ENCODE measurements around the gene IGFL3.
"Not testable (repeated sequence)": the region's sequence is repeated elsewhere in the genome, so short reads cannot be mapped to it uniquely, and the experiment has no call there.

Gene IGFL3

GRCh38 chr19:46118136-46118535 lies 6.4 kb downstream of the IGFL3 start:
- DNase-seq = no peak

GRCh38 chr19:46116121-46116520 lies 8.4 kb downstream of the IGFL3 start:
- DNase-seq = no peak

- DNase-seq = no peak
Measured at GRCh38 chr19:46115396-46116106, 8.9 kb downstream of the IGFL3 start.

GRCh38 chr19:46113726-46114125 lies 10.8 kb downstream of the IGFL3 start:
- DNase-seq = no peak

GRCh38 chr19:46112527-46112926 lies 12.0 kb downstream of the IGFL3 start:
- no peak for DNase-seq

GRCh38 chr19:46111376-46111775 lies 13.1 kb downstream of the IGFL3 start:
- no peak for DNase-seq

- DNase-seq = no peak
Measured at GRCh38 chr19:46109876-46110275, 14.6 kb downstream of the IGFL3 start.

- no peak for DNase-seq
Measured at GRCh38 chr19:46107371-46107770, 17.1 kb downstream of the IGFL3 start.

- not testable (repeated sequence) for DNase-seq
Measured at GRCh38 chr19:46102333-46102732, 22.2 kb downstream of the IGFL3 start.

- DNase-seq = no peak
Measured at GRCh38 chr19:46101293-46101692, 23.2 kb downstream of the IGFL3 start.

GRCh38 chr19:46100344-46100743 lies 24.1 kb downstream of the IGFL3 start:
- no peak for DNase-seq

- DNase-seq = no peak
Measured at GRCh38 chr19:46090444-46090843, 34.0 kb downstream of the IGFL3 start.

- DNase-seq = no peak
Measured at GRCh38 chr19:46089432-46089831, 35.1 kb downstream of the IGFL3 start.

- no peak for DNase-seq
Measured at GRCh38 chr19:46088101-46088500, 36.4 kb downstream of the IGFL3 start.

- no peak for DNase-seq
Measured at GRCh38 chr19:46085888-46086287, 38.6 kb downstream of the IGFL3 start.

- no peak for DNase-seq
Measured at GRCh38 chr19:46082728-46083050, 41.8 kb downstream of the IGFL3 start.

GRCh38 chr19:46081928-46082727 lies 42.4 kb downstream of the IGFL3 start:
- DNase-seq = peak; percentile 46

- DNase-seq = no peak
Measured at GRCh38 chr19:46080561-46080960, 43.9 kb downstream of the IGFL3 start.

- no peak for DNase-seq
Measured at GRCh38 chr19:46079576-46079975, 44.9 kb downstream of the IGFL3 start.

GRCh38 chr19:46078573-46079332 lies 45.7 kb downstream of the IGFL3 start:
- DNase-seq = not testable (repeated sequence)

- no peak for DNase-seq
Measured at GRCh38 chr19:46077815-46078167, 46.7 kb downstream of the IGFL3 start.

GRCh38 chr19:46076951-46077814 lies 47.3 kb downstream of the IGFL3 start:
- DNase-seq = peak; percentile 84
